Fibroblast of lung (primary cell): ENCODE data around the gene LRRC59.
"Not testable (repeated sequence)": the region's sequence is repeated elsewhere in the genome, so short reads cannot be mapped to it uniquely, and the experiment has no call there.

Source experiments
- CTCF ChIP-seq, 2 donors: IDR thresholded peaks in 1 of 2; conservative IDR thresholded peaks in 1 of 2; 1 replicate in 1 of 2; 2 replicates in 1 of 2; pipeline ENCODE4 v1.5.1; 2011 to 2012; ENCODE audit warnings: low read length in 2 of 2, control low read depth in 1 of 2, inconsistent platforms in 1 of 2, low read depth in 1 of 2, mild to moderate bottlenecking in 1 of 2
- EZH2 ChIP-seq: IDR thresholded peaks from 2 replicates; pipeline ENCODE4 v1.5.1; 2012; ENCODE audit warnings: low read length, control low read depth, mild to moderate bottlenecking; ENCODE audit errors: missing control alignments

- not testable (repeated sequence) for TF ChIP-seq CTCF (conservative IDR thresholded peaks at IDR 0.05 in 1 of 2, IDR thresholded peaks at IDR 0.05 in 1 of 2; ENCODE audit: low read depth in 1 of 2, low read length in 2 of 2); EZH2
Observed at GRCh38 chr17:50398672-50399071, 1.3 kb upstream of the LRRC59 start.
